Neuronal stem cell (in vitro differentiated cells): ENCODE results near the gene COLEC11.

Experiments used
- DNase-seq: peaks from one replicate; pipeline ENCODE4 v3.0.0-alpha.2; 2013; ENCODE audit warnings: low spot score
- H2AFZ ChIP-seq: one replicate; pipeline ENCODE4 v1.6.1; 2013; ENCODE audit warnings: mild to moderate bottlenecking, low read length, inconsistent platforms
- H2AK5ac ChIP-seq: 2 replicates; pipeline ENCODE4 v1.6.1; 2013; ENCODE audit warnings: low read depth, mild to moderate bottlenecking, inconsistent platforms, low read length, moderate library complexity, mixed read lengths
- H2BK120ac ChIP-seq: 2 replicates; pipeline ENCODE4 v1.6.1; 2013; ENCODE audit warnings: low read depth, mild to moderate bottlenecking, inconsistent platforms, low read length, moderate library complexity, mixed read lengths
- H2BK12ac ChIP-seq: one replicate; pipeline ENCODE4 v1.6.1; 2013; ENCODE audit warnings: low read length, inconsistent platforms
- H2BK15ac ChIP-seq: 2 replicates; pipeline ENCODE4 v1.6.1; 2013; ENCODE audit warnings: mild to moderate bottlenecking, low read length, inconsistent platforms, mixed read lengths
- H2BK5ac ChIP-seq: one replicate; pipeline ENCODE4 v1.6.1; 2013; ENCODE audit warnings: inconsistent platforms, mild to moderate bottlenecking, low read length, moderate library complexity
- H3K14ac ChIP-seq: one replicate; pipeline ENCODE4 v1.6.1; 2013; ENCODE audit warnings: low read length, inconsistent platforms
- H3K18ac ChIP-seq: 2 replicates; pipeline ENCODE4 v1.6.1; 2013; ENCODE audit warnings: low read length, inconsistent platforms
- H3K23ac ChIP-seq: 2 replicates; pipeline ENCODE4 v1.6.1; 2013; ENCODE audit warnings: low read depth, mild to moderate bottlenecking, mixed read lengths, low read length, inconsistent platforms; ENCODE audit not compliant: poor library complexity
- H3K27ac ChIP-seq: replicated peaks from 3 replicates; pipeline ENCODE4 v1.5.1; 2013; ENCODE audit warnings: low read length, inconsistent platforms
- H3K27me3 ChIP-seq, 3 experiments: 2 replicates each; pipeline ENCODE4 v1.6.1; 2013; ENCODE audit warnings: low read length in 3 of 3, mild to moderate bottlenecking in 2 of 3, inconsistent platforms in 1 of 3, low read depth in 1 of 3, mixed read lengths in 1 of 3, moderate library complexity in 1 of 3; ENCODE audit not compliant: control insufficient read depth in 3 of 3, insufficient read depth in 3 of 3
- H3K36me3 ChIP-seq, 2 donors: replicated peaks in 1 of 2; 2 replicates each; pipeline ENCODE4 v1.6.1; 2013; ENCODE audit warnings: low read length in 2 of 2; ENCODE audit not compliant: control insufficient read depth in 2 of 2, insufficient read depth in 2 of 2
- H3K4ac ChIP-seq: 2 replicates; pipeline ENCODE4 v1.6.1; 2013; ENCODE audit warnings: inconsistent platforms, mild to moderate bottlenecking, low read length, moderate library complexity
- H3K4me1 ChIP-seq, 2 donors: 1 replicate in 1 of 2; 2 replicates in 1 of 2; pipeline ENCODE4 v1.6.1; 2013; ENCODE audit warnings: low read length in 2 of 2, low read depth in 1 of 2; ENCODE audit not compliant: control insufficient read depth in 2 of 2, insufficient read depth in 1 of 2
- H3K4me2 ChIP-seq: one replicate; pipeline ENCODE4 v1.6.1; 2013; ENCODE audit warnings: mild to moderate bottlenecking, low read length, inconsistent platforms; ENCODE audit not compliant: insufficient read depth, poor library complexity, severe bottlenecking
- H3K4me3 ChIP-seq, 2 donors: 2 replicates each; pipeline ENCODE4 v1.5.1; 2013; ENCODE audit warnings: low read length in 2 of 2, mild to moderate bottlenecking in 2 of 2, inconsistent platforms in 1 of 2, moderate library complexity in 1 of 2
- H3K79me1 ChIP-seq: one replicate; pipeline ENCODE4 v1.6.1; 2013; ENCODE audit warnings: low read depth, mild to moderate bottlenecking, inconsistent platforms, low read length, moderate library complexity
- H3K9ac ChIP-seq: one replicate; pipeline ENCODE4 v1.6.1; 2013; ENCODE audit warnings: mild to moderate bottlenecking, low read depth, low read length, inconsistent platforms; ENCODE audit not compliant: poor library complexity
- H3K9me3 ChIP-seq, 2 donors: replicated peaks in 1 of 2; 2 replicates each; pipeline versions ENCODE3 to v1.6.1; 2013; ENCODE audit warnings: low read length in 2 of 2, mild to moderate bottlenecking in 2 of 2, inconsistent platforms in 1 of 2, low read depth in 1 of 2, mixed read lengths in 1 of 2, moderate library complexity in 1 of 2; ENCODE audit not compliant: control insufficient read depth in 2 of 2, insufficient read depth in 1 of 2
- H4K8ac ChIP-seq: one replicate; pipeline ENCODE4 v1.6.1; 2013; ENCODE audit warnings: low read depth, mild to moderate bottlenecking, inconsistent platforms, low read length, moderate library complexity
- H4K91ac ChIP-seq: one replicate; pipeline ENCODE4 v1.6.1; 2013; ENCODE audit warnings: low read length, low read depth, mild to moderate bottlenecking, inconsistent platforms; ENCODE audit not compliant: poor library complexity
- WGBS, 2 donors: extraction: QIAGEN DNeasy Blood & Tissue Kit; methylation state at CpG; one replicate each; pipeline ENCODE4 v1.1.7; 2013; ENCODE audit warnings: missing lambda C conversion rate in 2 of 2, mixed read lengths in 1 of 2; ENCODE audit not compliant: insufficient read length in 2 of 2, insufficient replicate concordance in 1 of 2; ENCODE audit errors: extremely low coverage in 2 of 2; 5-methylcytosine and 5-hydroxymethylcytosine counted together

Gene COLEC11

DNA sequence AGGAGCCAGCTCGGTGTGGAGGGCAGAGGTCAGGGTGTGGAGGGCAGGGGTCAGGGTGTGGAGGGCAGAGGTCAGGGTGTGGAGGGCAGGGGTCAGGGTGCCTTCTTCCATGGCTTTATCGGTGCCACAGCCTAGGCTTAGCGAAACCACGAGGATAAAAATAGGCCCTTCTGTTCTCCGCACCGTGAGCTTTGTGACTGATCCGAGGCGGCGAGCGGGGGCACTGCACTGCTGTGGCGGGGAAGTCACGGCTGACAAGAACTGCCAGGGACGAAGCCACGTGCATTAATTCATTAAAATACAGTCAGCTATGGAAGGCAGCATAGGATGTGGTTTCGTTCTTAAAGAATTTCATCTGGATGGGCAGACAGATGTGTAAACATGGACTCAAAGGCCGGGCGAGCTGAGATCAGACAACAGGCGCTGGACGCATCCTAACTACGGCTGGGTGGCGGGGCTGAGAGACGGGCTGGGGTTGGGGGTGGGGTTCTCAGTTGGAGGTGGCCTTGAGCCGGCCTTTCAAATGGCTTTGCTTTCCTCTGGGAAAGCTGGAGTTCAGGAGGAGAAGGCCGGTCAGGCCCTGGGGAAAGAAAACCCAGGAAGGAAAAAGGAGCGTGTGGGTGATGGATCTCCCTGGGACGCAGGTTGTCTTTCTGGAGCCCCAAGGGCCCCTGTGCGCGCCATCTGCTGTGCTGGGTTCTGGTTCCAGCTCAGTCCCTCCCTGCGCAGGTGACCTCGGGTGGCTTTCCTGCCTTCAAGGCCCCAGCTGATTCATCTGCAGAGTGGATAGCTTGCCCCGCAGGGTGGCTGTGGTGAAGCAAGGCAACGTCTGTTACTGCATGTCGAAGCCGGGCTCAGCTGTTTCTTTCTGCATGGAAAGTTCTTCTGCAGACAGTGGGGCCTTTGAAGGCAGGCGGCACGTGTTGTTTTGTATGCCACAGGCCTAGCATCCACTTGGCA, 62.1 kb downstream of the COLEC11 start:
- H3K4ac ChIP-seq, result no peak overlapping the region
- H4K91ac ChIP-seq, result no peak overlapping the region
- DNase-seq, result no peak
- peak overlapping the region; percentile 0 for H2BK15ac ChIP-seq
- H3K36me3 ChIP-seq, result no peaks in the 10 kb centered on the region
- H3K18ac ChIP-seq, result peak overlapping the region; percentile 80
- H3K4me3 ChIP-seq, result no peak overlapping the region
- no peaks in the 10 kb centered on the region for H3K79me1 ChIP-seq
- H3K27ac ChIP-seq, result no peak overlapping the region
- peaks cover 11 to 34% of the 10 kb centered on the region in 2 donors for H3K4me1 ChIP-seq
- H3K27me3 ChIP-seq, result no peaks in the 10 kb centered on the region
- peak overlapping the region; percentile 72 for H2AFZ ChIP-seq
- no peak overlapping the region for H4K8ac ChIP-seq
- WGBS, 2 donors, result no CpG with 5 or more reads among the region's 36 CpGs
- no peak overlapping the region for H3K14ac ChIP-seq
- peak overlapping the region; percentile 59 for H2BK12ac ChIP-seq
- no peak overlapping the region for H2BK120ac ChIP-seq
- no peak overlapping the region for H2AK5ac ChIP-seq
- no peak overlapping the region for H3K4me2 ChIP-seq
- H3K9ac ChIP-seq, result peak overlapping the region; percentile 33
- H3K23ac ChIP-seq, result no peak overlapping the region
- no peak overlapping the region for H2BK5ac ChIP-seq
- H3K9me3 ChIP-seq, result peaks cover 0 to 17% of the 10 kb centered on the region in 2 donors

GRCh38 chr2:3657881-3658280, 63.0 kb downstream of the COLEC11 start, which contains the start of gene ALLC:
Gene ALLC, plus strand, starts transcription at chr2:3658200. Its CDS starts 12,958 bp downstream, at chr2:3671158.
- H3K4ac ChIP-seq, result no peak within 1 kb of the TSS
- H2BK12ac ChIP-seq, result peak within 1 kb of the TSS; percentile 26
- no peak within 1 kb of the TSS for H3K23ac ChIP-seq
- no peaks in the 10 kb centered on the region for H3K79me1 ChIP-seq
- H3K27ac ChIP-seq, result no peak within 1 kb of the TSS
- no peak within 1 kb of the TSS for H3K4me3 ChIP-seq
- no peak within 1 kb of the TSS for H3K14ac ChIP-seq
- peak within 1 kb of the TSS; percentile 78 for H2AFZ ChIP-seq
- H3K36me3 ChIP-seq, result no peaks in the 10 kb centered on the region
- H3K9me3 ChIP-seq, result peaks cover 0 to 14% of the 10 kb centered on the region in 2 donors
- no peak within 1 kb of the TSS for H2BK5ac ChIP-seq
- no peak within 1 kb of the TSS for H2BK120ac ChIP-seq
- H3K18ac ChIP-seq, result peak within 1 kb of the TSS; percentile 5
- H3K27me3 ChIP-seq, result no peaks in the 10 kb centered on the region
- H3K4me2 ChIP-seq, result no peak within 1 kb of the TSS
- H4K8ac ChIP-seq, result no peak within 1 kb of the TSS
- no peak within 1 kb of the TSS for H2AK5ac ChIP-seq
- peaks cover 6 to 27% of the 10 kb centered on the region in 2 donors for H3K4me1 ChIP-seq
- no CpG with 5 or more reads among the region's 7 CpGs for WGBS, 2 donors
- H4K91ac ChIP-seq, result no peak within 1 kb of the TSS
- H2BK15ac ChIP-seq, result peak within 1 kb of the TSS; percentile 0
- DNase-seq, result no peak
- H3K9ac ChIP-seq, result peak within 1 kb of the TSS; percentile 33

GRCh38 chr2:3659447-3660432, 64.8 kb downstream of the COLEC11 start:
- H2BK15ac ChIP-seq, result peak overlapping the region; percentile 6
- no peak overlapping the region for H3K4me2 ChIP-seq
- H2BK120ac ChIP-seq, result no peak overlapping the region
- peak overlapping the region; percentile 65 for H3K18ac ChIP-seq
- no peak overlapping the region for H3K27ac ChIP-seq
- no peak overlapping the region for H3K4me3 ChIP-seq
- H3K27me3 ChIP-seq, result no peaks in the 10 kb centered on the region
- H4K91ac ChIP-seq, result no peak overlapping the region
- no peak for DNase-seq
- no peak overlapping the region for H3K9ac ChIP-seq
- H3K23ac ChIP-seq, result no peak overlapping the region
- no peak overlapping the region for H2AK5ac ChIP-seq
- no peak overlapping the region for H4K8ac ChIP-seq
- no peaks in the 10 kb centered on the region for H3K79me1 ChIP-seq
- peaks cover 4 to 20% of the 10 kb centered on the region in 2 donors for H3K4me1 ChIP-seq
- H2BK12ac ChIP-seq, result peak overlapping the region; percentile 77
- H3K4ac ChIP-seq, result no peak overlapping the region
- H2AFZ ChIP-seq, result peak overlapping the region; percentile 78
- H3K9me3 ChIP-seq, result no peaks in the 10 kb centered on the region
- H3K14ac ChIP-seq, result no peak overlapping the region
- no peak overlapping the region for H2BK5ac ChIP-seq
- no peaks in the 10 kb centered on the region for H3K36me3 ChIP-seq
- WGBS, 2 donors, result no CpG with 5 or more reads among the region's 26 CpGs
